Esophagus muscularis mucosa (tissue), 4 donors: Measurements from ENCODE around the gene HTD2.

Source experiments
- CTCF ChIP-seq, 3 experiments: fragments of 200-600 bp in 2 of 3; fragments of 450-650 bp in 1 of 3; sonication (generic) in 2 of 3; IDR thresholded peaks; one replicate each; pipeline ENCODE4 v1.5.1; 2017 to 2019; ENCODE audit warnings: antibody characterized with exemption in 3 of 3, mild to moderate bottlenecking in 2 of 3, moderate library complexity in 1 of 3
- EP300 ChIP-seq: sonication (generic); formaldehyde crosslinking; IDR thresholded peaks from one replicate; pipeline ENCODE4 v1.6.1; 2017; ENCODE audit warnings: antibody characterized with exemption
- POLR2A ChIP-seq: fragments of 450-650 bp; IDR thresholded peaks from one replicate; pipeline ENCODE4 v1.6.1; 2017; ENCODE audit warnings: antibody characterized with exemption, moderate library complexity, mild to moderate bottlenecking, low read depth

- TF ChIP-seq CTCF (IDR thresholded peaks at IDR 0.05) (no peak), POLR2A (no peak), EP300 (no peak)
Observed at GRCh38 chr3:58359621-58360020, 53.3 kb downstream of the HTD2 start.
